Measurements from ENCODE around the gene DPF3.

- TF ChIP-seq POLR2A (IDR thresholded peaks at IDR 0.05) (no peak), CTCF (IDR thresholded peaks at IDR 0.05 in 4 of 5, conservative IDR thresholded peaks at IDR 0.05 in 1 of 5) (no peak)
Observed at GRCh38 chr14:72906316-72906715, 12.4 kb upstream of the DPF3 start.

All from gastrocnemius medialis (tissue), 4 donors.